ENCODE data around the gene CYB5RL. TPM values are rescaled to one million over a fixed set of nuclear protein-coding genes. Genes with fewer than 3 reads are reported as not detected.

Gene CYB5RL
- total RNA-seq, 1 donor from 2014 or later: 8.8 TPM

GRCh38 chr1:54177726-54178125 lies 22.1 kb downstream of the CYB5RL start:
- no peak overlapping the region for H3K4me3 ChIP-seq
- TF ChIP-seq CTCF (IDR thresholded peaks at IDR 0.05): no peak
- H3K27ac ChIP-seq: no peak overlapping the region
- H3K9me3 ChIP-seq: no peaks in the 10 kb centered on the region
- no peaks in the 10 kb centered on the region for H3K4me1 ChIP-seq
- ATAC-seq: no peak
- DNase-seq: no peak
- H3K36me3 ChIP-seq: no peaks in the 10 kb centered on the region
- intact Hi-C loops (cut with DNase I): no loop called here
- H3K27me3 ChIP-seq: no peaks in the 10 kb centered on the region

- Histone ChIP-seq H3K4me3 (no peak overlapping the region), H3K9me3 (no peaks in the 10 kb centered on the region), H3K27me3 (no peaks in the 10 kb centered on the region), H3K36me3 (no peaks in the 10 kb centered on the region), H3K27ac (no peak overlapping the region), H3K4me1 (no peaks in the 10 kb centered on the region)
- ATAC-seq: no peak
- DNase-seq: no peak
- no peak for TF ChIP-seq CTCF (IDR thresholded peaks at IDR 0.05)
- intact Hi-C loops (cut with DNase I): no loop called here
These were observed 23.1 kb downstream of the CYB5RL start for GRCh38 chr1:54176621-54177327.

GRCh38 chr1:54174106-54174505 lies 25.7 kb downstream of the CYB5RL start:
- TF ChIP-seq CTCF (IDR thresholded peaks at IDR 0.05): no peak
- H3K27ac ChIP-seq: no peak overlapping the region
- H3K4me3 ChIP-seq: no peak overlapping the region
- no peak for ATAC-seq
- intact Hi-C loops (cut with DNase I): no loop called here
- no peaks in the 10 kb centered on the region for H3K36me3 ChIP-seq
- no peak for DNase-seq
- H3K27me3 ChIP-seq: no peaks in the 10 kb centered on the region
- H3K9me3 ChIP-seq: no peaks in the 10 kb centered on the region
- no peaks in the 10 kb centered on the region for H3K4me1 ChIP-seq

- Histone ChIP-seq H3K27me3 (no peaks in the 10 kb centered on the region), H3K4me3 (no peak overlapping the region), H3K36me3 (no peaks in the 10 kb centered on the region), H3K9me3 (no peaks in the 10 kb centered on the region), H3K27ac (no peak overlapping the region), H3K4me1 (no peaks in the 10 kb centered on the region)
- intact Hi-C loops (cut with DNase I): no loop called here
- TF ChIP-seq CTCF (IDR thresholded peaks at IDR 0.05): no peak
- DNase-seq (no peak), ATAC-seq (no peak)
These were observed 26.1 kb downstream of the CYB5RL start for GRCh38 chr1:54173681-54174080.

- Histone ChIP-seq H3K9me3 (no peaks in the 10 kb centered on the region), H3K4me3 (no peak overlapping the region), H3K36me3 (no peaks in the 10 kb centered on the region), H3K4me1 (no peaks in the 10 kb centered on the region), H3K27me3 (no peaks in the 10 kb centered on the region), H3K27ac (peak overlapping the region; percentile 42)
- DNase-seq (no peak), ATAC-seq (no peak)
- intact Hi-C loops (cut with DNase I): no loop called here
- TF ChIP-seq CTCF (IDR thresholded peaks at IDR 0.05): no peak
These were observed 26.9 kb downstream of the CYB5RL start for GRCh38 chr1:54172614-54173599.

Measured in upper lobe of right lung (tissue), 1 donor.